Stimulated activated CD8-positive, alpha-beta memory T cell treated with anti-CD3 and anti-CD28 coated beads, Interleukin-15, amount 100 ng/mL, for 4 hours (primary cell): ENCODE measurements around the gene HUNK.

Experiments
- DNase-seq, 2 donors: peaks; one replicate each; pipeline ENCODE4 v3.0.0-alpha.2; 2020; ENCODE audit warnings: low read depth in 2 of 2

HUNK gene

DNA sequence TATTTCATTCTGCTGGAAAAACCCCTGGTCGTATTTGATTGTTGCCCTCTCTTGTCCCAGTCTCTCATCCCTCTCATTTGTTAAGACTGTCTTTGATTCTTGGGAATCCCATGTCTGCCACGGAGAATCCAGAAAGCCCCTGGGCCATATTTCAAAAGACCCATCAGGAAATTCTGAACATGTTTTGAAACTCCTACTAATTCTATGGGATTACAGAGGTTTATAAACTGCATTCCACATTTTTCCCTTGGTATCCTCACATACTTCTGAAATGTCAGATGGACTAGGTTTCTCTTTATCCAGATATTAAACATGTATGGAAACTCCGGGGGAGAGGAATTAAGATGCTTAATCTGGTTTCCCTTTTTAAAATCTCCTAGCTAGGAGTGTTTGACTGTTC, 80.0 kb downstream of the HUNK start:
- DNase-seq: no peak

DNA sequence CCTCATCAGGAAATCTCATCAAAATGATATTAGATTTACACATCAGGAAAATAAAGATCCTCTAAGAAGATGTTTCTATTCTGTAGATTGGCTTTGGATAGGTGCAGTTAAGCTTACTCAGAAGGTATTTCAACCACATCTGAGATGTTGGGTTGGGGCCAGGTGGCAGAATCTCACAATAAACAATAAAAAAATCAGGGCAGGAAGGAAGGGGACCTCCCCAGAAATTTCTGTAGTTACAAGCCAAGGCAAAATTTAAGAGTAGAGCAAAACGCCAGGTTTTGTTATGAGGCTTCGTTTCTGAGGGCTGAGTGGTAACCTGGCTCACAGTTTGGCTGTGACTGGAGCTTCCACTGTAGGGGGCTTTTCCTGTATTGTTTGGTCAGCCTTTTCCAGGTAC, 84.8 kb downstream of the HUNK start:
- no peak for DNase-seq

DNA sequence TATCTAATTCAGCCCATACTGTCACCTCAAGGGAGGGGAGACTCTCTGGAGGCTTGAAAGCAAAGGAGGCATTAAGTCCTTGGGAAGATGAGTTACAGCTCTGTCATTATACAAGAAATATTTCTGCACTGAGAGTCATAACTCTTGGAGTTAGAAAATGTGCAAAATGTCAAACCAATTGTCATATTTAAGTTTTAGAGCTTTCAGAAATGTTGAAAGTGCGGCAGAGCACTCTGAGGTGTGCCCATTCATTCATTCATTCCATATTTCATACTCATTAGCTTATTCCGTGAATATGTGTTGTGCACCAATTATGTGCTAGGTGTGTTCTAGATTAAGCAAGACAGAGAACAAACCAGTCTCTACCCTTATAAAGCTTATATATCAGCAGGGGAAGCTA, 87.1 kb downstream of the HUNK start:
- no peak for DNase-seq

DNA sequence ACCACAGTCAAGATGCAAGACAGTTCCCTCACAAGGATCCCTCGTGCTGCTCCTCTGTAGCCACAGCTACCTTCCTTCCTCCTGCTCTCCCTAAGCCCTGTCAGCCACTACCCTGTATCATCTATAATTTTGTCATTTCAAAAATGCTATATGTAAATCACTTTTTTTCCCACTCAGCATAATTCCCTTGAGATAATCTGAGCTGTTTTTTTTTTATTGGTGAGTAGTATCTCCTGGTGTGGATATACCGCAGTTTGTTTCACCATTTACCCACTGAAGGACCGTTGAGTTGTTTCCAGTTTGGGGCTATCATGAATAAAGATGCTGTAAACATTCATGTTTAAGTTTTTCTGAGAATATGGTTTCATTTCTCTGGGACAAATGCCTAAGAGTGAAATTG, 88.2 kb downstream of the HUNK start:
- no peak for DNase-seq

DNA sequence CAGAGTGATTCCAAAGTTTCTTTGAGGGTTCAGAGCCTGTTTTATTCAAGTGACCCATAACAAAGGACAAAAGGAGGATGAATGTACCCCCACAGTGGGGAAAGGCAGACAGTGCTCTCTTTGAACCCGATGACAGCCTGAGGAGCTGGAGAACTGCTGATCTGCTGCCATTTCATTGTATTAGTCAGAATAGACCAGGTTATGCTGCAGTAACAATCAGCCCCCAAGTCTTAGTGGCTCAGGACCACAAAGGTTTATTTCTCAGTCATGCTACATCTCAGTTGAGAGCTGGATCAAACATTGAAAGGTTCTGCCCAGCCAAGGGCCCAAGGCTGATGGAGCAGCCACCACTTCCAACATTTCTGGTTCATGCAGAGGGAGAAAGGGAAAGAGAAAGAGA, 88.9 kb downstream of the HUNK start:
- DNase-seq: no peak

DNA sequence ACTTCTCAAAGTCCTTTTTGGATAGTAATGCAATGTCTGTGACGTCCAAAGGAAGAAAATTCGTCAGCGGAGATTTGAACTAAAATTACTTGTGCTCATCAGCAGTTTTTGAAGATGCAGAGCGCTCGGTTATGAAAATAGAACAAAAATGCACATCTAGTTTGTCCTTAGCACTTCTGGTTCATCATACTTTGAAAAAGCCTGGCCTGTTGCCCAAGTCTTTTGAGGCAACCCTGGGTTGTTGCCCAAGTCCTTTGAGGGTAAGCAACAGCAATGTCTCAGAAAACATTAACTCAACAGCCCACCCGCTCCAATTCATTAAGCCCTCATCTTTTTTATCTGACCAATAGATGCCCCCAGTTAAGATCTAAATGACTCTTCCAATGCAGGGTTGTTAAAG, 91.9 kb downstream of the HUNK start:
- DNase-seq: no peak

DNA sequence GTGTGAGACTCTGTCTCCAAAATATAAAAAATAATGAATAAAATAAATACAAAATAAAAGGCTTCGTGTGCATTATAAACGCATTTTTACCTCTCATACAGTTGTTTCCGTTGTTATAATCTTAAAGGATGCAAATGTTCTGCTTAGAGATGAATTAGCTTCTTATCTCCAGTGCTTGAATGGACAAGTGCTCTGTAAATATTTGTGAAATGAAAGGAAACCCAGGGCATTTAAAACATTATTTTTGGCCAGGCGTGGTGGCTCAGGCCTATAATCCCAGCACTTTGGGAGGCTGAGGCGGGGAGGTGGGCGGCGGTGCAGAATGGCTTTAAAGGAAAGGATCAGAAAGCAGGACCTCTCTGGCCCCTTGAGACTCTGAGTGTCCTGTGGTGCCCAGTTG, 94.5 kb downstream of the HUNK start:
- no peak for DNase-seq

DNA sequence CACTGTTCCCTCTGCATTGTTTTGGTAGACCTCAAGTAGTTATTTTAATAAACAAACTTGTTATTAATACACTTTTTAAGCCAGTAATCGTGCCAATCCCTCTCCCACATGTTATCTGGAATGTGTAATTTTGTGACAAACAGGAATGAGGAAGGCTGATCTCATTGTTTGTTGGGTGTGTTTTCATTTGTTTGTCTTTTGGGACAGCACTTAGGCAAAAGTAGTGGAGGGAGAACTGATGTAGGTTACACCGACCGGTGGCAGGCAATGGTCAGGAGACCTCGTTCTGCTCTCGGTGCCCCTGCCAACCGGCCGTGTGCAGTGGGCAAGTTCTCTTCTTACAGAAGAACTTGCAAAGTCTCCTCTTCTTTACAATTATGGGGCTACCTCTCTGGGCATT, 99.8 kb downstream of the HUNK start:
- DNase-seq: no peak

DNA sequence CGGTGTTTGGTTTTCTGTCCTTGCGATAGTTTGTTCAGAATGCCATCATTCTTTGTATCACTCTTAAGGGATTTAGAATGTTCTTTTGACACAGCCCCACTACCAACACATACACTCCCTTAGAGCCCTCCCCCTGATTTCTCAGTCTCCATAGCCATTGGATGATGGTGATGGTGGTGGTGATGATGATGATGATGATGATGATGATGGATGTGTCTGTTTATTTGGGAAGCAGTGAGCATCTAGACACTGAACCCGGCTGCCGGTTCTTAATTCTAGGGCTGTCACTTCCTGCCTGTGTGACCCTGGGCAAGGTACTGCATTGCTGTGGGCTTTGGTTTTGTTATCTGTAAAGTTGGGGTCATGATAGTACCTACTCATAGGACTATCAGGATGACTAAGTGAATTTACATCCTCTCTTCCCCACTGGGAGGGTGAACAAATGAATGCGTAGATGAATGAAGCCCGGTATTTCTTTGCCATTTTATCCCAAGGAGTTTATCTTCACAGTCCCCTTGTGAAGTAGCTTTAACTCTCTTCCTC, 100.7 kb downstream of the HUNK start:
- no peak for DNase-seq

DNA sequence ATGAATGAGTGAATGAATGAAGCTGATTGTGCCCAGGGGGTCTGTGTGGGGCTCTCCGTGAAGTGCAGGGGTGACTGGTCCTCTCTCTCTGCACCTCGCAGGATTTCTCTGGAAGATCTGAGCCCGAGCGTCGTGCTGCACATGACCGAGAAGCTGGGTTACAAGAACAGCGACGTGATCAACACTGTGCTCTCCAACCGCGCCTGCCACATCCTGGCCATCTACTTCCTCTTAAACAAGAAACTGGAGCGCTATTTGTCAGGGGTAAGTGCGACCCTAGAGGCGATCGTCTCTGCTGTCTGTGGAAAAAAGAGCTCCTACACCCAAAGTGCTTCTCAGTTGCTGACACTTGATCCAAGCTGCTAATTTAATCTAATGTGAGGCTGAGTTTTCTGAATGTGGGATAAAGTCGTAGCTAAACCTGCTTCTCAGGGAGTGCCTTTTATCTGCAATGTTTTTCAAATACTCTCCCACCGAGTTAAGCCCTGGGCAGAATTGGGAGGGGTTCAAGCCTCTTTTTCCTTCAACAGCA, 101.7 kb downstream of the HUNK start:
- peak in 1 of 2 donors; percentile 1 for DNase-seq

DNA sequence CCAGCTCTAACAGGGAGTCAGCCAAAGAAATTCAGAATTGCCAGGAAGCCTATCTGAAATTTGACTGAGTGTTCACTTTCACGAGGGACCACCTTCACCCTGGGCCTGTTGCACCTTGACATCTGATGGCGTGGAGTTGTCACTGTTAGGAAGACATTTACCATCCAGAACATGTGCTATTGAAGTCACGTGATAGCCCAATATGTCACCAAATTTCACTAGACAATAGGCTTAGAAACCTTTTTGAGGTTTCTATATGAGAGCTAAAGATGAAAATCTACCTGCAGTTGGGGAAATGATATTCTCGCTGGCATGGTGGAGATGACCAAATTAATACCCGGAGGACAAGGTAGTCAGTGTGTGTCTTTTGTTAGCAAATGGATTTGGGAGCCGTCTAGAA, 102.7 kb downstream of the HUNK start:
- DNase-seq: no peak

DNA sequence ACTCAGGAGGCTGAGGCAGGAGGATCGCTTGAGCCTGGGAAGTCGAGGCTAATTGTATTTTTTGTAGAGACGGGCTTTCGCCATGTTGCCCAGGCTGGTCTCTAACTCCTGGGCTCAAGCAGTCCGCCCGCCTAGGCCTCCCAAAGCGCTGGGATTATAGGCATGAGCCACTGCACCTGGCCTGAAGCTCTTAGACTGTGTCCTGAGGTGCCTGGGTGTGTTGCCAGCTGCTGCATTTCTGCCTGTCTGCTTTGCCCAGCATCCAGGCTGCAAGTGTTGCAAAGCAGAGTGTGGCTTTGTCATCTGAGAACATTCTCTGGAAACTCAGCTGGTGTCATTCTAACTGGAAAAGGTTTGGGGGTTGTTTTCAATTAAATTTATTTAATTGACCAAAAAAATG, 105.0 kb downstream of the HUNK start:
- DNase-seq: no peak

DNA sequence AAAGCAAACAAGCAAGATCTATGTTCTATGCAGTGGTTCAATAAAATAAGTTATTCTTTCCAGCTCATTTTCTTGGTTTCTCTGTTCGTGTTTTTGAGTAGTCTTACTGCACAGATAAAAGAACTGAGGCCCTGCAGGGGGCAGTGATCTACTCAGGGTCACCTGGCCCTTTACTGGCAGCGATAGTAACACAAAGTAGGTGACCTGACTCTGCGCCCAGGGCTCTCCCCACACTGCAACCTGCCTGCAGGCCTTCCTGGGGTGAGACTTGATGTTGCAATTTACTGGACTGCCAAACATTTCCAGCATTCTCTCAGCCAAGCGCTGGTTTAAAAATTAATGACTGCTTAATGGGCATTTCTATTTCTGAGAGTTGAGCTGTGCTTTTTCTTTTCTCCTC, 110.3 kb downstream of the HUNK start:
- DNase-seq: no peak

DNA sequence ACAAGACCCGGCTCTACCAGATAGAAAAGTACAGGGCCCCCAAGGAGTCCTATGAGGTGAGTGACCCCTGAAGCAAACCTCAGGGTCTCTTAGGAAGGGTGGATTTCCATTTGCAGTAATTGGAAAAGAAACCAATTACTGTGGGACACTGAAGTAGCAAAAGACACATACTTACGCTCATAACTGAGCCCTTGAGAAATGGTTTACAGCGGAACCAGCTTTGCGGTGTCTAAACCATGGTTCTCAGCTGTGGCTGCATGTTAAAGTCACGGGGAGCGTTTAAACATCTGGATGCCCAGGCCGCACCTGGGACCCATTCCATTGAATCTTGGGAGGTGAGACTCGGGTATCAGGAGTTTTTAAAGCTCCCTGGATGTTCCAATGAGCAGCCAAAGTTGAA, 110.7 kb downstream of the HUNK start:
- no peak for DNase-seq

DNA sequence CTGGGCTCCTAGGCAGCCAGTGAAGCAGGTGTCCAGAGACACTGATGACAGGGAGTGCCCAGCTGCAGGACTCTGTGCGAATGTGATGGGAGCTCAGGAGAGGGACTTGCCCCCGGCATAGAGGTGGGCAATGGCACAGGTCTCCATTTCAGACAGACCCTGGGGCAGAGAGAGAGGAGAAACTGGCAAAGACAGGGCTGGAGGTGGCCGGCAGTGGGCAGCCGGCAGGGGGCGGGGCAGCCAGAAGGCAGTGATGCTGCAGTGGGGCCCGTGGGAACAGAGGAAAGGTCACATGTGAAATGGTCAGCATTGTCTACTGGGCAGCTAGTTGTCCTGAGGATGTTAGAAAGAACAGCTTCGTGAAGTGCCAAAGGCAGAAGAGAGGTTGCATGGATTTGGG, 112.6 kb downstream of the HUNK start:
- DNase-seq: no peak

DNA sequence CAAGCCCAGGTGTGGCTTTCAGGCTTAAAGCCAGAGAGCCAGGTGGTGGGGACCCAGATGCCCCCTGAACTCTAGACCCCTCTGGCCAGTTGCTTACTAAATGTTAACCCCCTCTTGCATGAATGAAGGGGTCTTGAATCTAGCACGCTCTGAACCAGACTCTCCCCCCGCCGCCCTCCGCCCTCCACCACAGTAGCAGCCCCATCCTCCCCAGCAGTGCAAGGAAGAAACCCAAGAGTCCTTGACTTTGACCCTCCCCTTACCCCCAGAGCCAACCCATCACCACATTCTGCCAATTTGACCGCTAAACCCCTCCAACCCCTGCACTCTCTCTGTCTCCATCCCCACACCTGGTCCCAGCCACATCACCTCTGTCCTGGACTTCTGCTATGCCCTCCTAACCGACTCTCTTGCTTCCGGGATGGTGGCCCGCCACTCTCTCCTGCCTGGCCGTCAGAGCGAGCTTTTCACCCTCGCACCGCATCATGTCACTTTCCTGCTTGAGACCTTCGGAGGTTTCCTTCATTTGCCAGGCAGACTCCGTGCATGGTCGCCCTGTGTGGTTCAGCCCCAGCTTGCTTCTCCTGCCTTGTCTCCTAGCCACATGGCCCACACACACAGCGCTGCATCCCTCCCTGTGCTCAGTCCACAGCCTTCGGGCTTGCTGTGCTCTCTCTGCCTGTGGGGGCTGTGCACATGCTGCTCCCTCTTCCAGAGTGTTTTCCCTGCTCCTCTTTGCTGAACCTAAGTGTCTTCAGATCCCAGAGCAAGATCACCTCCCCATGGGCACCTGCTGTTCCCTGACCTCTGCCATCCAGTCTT, 113.4 kb downstream of the HUNK start:
- no peak for DNase-seq

DNA sequence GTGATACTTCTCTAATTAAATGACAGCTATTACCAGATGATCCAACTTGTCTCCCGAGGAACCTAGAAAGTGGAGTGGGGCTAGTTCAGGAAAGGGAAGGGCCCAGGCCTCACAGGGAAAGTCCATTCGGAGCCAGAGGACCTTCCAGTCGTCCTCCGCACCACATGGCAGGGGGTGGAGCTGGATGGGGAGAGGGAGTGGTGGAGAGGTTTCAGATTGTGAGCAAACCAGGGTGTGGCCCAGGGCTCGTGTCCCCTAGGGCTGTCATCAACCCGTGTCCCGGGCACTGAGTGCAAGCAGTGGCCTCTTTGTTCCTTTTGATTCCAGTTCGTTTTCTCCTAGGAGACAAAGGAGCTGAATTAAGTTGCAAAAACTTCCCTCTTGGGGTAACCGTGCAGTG, 114.9 kb downstream of the HUNK start:
- no peak for DNase-seq

DNA sequence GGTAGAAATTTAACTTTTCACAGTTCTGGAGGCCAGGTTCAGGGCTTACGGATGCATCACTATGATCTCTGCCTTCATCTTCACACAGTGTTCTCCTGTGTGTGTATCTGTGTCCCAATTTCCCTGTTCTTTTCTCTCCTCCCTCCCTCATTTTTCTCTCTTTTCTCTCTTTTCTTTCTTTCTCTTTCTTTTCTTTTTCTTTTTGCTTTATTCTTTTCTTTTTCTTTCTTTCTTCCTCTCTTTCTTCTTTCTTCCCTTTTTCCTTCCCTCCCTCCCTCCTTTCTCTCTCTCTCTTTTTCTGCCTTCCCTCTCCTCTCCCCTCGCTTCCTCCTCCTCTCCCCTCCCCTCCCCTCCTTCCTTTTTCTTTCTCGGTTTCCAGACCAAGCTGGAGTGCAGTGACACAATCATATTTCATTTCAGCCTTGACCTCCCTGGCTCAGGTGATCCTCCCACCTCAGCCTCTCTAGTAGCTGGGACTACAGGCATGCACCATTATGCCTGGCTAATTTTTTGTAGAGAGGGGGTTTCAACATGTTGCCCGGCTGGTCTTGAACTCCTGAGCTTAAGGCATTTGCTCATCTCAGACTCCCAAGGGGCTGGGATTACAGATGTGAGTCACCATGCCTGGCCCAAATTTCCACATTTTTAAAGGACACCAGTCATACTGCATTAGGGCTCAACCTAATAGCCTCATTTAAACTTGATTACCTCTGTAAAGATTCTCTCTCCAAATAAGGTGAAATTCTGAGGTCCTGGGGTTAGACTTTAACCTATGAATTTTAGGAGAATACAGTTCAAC, 115.9 kb downstream of the HUNK start:
- no peak for DNase-seq

DNA sequence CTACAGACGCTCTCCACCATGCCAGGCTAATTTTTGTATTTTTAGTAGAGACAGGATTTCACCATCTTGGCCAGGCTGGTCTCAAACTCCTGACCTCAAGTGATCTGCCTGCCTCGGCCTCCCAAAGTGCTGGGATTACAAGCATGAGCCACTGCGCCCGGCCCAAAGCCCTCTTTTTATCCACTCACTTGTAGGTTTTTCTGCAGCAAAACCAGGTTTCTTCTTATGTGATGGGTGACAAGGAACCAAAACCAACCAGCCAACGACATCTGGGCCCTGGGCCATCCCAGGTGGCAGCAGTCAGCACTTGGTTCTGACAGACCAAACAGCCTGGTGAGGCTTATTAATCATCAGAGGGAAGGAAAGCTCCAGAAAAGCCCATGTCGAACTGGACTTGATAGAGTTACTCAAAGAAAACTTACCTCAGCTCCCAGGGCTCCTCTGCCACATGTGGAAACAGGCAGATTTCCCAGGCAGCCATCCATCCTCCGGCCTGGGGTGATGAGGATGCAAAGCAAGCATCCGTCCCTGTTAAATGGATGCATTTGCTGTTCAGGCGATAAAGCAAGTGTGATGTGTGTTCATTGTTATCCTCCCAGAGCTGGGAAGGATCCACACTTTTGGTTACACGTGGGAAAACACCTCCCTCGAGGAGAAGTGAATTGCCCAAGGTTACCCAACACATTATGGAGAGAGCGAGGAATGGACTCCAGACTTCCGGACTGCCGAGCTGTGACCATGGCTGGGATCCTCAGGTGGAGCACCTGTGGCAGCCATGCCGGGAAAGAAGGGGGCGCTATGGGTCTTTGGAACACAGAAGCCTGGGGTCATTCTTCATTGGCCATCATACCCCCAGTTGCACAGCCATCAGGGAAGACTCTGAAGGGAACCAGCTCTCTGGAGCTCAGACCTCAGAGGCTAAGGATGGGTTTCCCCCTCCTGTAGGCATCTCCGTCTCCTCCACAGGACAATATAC, 118.8 kb downstream of the HUNK start:
- no peak for DNase-seq

DNA sequence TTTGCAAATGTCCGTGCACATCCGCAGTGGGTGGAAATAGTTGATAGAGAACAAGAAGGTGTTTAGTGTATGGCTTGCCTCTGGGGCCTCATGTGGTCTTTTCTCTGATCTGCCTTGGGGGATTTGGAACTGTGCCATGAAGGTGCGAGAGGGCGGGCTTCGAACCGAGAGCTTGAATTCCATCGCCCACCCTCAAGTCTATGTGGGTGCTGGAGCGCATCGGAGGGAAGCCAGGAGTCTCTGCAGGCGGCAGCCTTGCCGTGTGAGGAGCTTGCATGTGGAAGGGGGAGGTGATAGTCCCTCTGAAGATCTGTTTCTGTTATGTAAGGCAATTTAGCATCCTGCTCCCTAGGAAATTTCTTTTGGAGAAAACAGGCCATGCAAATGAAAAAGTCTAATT, 119.6 kb downstream of the HUNK start:
- no peak for DNase-seq
